Osteocyte (in vitro differentiated cells): ENCODE data around the gene MYBPC1. TPM values are rescaled to one million over a fixed set of nuclear protein-coding genes. Genes with fewer than 3 reads are reported as not detected.

ENCODE experiments used
- DNase-seq: peaks from one replicate; pipeline ENCODE4 v3.0.0; 2021; ENCODE audit warnings: mixed read lengths; ENCODE audit not compliant: unreplicated experiment; ENCODE audit errors: extremely low spot score
- H3K27ac Mint-ChIP-seq: one replicate; pipeline ENCODE4 v1.8.0; 2021; ENCODE audit warnings: mild to moderate bottlenecking, mixed read lengths; ENCODE audit not compliant: unreplicated experiment
- H3K27me3 Mint-ChIP-seq: one replicate; pipeline ENCODE4 v1.8.0; 2021; ENCODE audit warnings: mixed read lengths; ENCODE audit not compliant: unreplicated experiment
- H3K36me3 Mint-ChIP-seq: one replicate; pipeline ENCODE4 v1.8.0; 2021; ENCODE audit warnings: mixed read lengths; ENCODE audit not compliant: unreplicated experiment
- H3K4me1 Mint-ChIP-seq: one replicate; pipeline ENCODE4 v1.8.0; 2021; ENCODE audit warnings: mixed read lengths; ENCODE audit not compliant: unreplicated experiment
- H3K4me3 Mint-ChIP-seq: one replicate; pipeline ENCODE4 v1.8.0; 2021; ENCODE audit warnings: mild to moderate bottlenecking, moderate library complexity, mixed read lengths; ENCODE audit not compliant: unreplicated experiment
- H3K9me3 Mint-ChIP-seq: one replicate; pipeline ENCODE4 v1.8.0; 2021; ENCODE audit warnings: mixed read lengths; ENCODE audit not compliant: unreplicated experiment
- total RNA-seq: library from RNA; stranded (reverse); gene quantifications from 2 replicates; pipeline ENCODE4 v1.2.1, GENCODE V29; 2021
- TF ChIP-seq, protein P1 (sequence below): fragments of 200-600 bp; sonication (generic); IDR thresholded peaks from 2 replicates; pipeline ENCODE4 v1.5.0; 2021; ENCODE audit warnings: antibody characterized with exemption, mild to moderate bottlenecking, moderate library complexity

Gene MYBPC1
- total RNA-seq, 1 donor from 2014 or later = not detected

DNA sequence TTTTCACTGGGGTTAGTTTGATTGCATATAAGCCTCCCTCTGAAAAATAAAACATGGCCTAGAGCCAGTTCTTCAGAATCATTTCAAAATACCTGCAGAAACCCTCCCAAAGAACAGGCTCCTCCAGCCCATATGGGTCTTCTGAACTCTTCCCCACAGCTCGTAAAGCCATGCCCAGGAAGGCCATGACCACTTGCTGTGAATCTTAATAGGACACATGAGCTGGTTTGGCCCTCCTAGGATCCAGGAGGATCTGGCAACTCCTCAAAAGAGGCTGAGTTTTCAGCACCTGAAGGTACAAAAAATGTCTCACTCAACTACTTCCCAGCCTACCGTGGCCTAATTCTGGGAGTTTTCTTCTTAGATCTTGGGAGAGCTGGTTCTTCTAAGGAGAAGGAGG is 2.4 kb downstream of the MYBPC1 start:
- H3K4me1 Mint-ChIP-seq = no peaks in the 10 kb centered on the region
- H3K9me3 Mint-ChIP-seq = no peaks in the 10 kb centered on the region
- H3K36me3 Mint-ChIP-seq = no peaks in the 10 kb centered on the region
- TF ChIP-seq, protein P1, sequence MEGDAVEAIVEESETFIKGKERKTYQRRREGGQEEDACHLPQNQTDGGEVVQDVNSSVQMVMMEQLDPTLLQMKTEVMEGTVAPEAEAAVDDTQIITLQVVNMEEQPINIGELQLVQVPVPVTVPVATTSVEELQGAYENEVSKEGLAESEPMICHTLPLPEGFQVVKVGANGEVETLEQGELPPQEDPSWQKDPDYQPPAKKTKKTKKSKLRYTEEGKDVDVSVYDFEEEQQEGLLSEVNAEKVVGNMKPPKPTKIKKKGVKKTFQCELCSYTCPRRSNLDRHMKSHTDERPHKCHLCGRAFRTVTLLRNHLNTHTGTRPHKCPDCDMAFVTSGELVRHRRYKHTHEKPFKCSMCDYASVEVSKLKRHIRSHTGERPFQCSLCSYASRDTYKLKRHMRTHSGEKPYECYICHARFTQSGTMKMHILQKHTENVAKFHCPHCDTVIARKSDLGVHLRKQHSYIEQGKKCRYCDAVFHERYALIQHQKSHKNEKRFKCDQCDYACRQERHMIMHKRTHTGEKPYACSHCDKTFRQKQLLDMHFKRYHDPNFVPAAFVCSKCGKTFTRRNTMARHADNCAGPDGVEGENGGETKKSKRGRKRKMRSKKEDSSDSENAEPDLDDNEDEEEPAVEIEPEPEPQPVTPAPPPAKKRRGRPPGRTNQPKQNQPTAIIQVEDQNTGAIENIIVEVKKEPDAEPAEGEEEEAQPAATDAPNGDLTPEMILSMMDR = no peak
- peaks cover 5% of the 10 kb centered on the region for H3K27me3 Mint-ChIP-seq
- no peak overlapping the region for H3K4me3 Mint-ChIP-seq
- DNase-seq = no peak
- no peak overlapping the region for H3K27ac Mint-ChIP-seq

GRCh38 chr12:101598483-101598882 is 3.7 kb downstream of the MYBPC1 start:
- Mint-ChIP-seq H3K9me3 (no peaks in the 10 kb centered on the region), H3K36me3 (no peaks in the 10 kb centered on the region), H3K27me3 (peaks cover 5% of the 10 kb centered on the region), H3K4me3 (no peak overlapping the region), H3K27ac (no peak overlapping the region), H3K4me1 (no peaks in the 10 kb centered on the region)
- DNase-seq = no peak
- TF ChIP-seq, protein P1 = no peak

DNA sequence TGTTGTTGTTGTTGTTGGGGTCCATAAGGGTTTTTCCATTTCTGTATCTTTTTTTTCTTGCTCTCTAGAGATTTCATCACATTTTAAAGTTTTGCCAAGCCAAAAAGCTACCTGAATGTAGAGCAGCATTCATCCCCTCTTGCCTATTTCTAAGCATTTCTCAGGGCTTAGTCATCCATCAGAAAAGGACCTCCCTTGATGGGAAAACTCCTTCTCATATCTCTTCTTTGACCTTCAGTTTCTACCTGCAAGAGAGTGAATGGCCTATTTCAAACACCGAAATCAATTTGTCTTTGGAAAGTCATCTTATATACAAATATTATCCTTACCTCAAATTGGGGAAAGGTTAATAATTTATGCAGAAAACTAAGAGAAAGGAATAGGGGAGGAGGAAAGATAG is 4.5 kb downstream of the MYBPC1 start:
- TF ChIP-seq, protein P1 = no peak
- Mint-ChIP-seq H3K4me3 (no peak overlapping the region), H3K27me3 (peaks cover 5% of the 10 kb centered on the region), H3K27ac (no peak overlapping the region), H3K9me3 (no peaks in the 10 kb centered on the region), H3K4me1 (no peaks in the 10 kb centered on the region), H3K36me3 (no peaks in the 10 kb centered on the region)
- DNase-seq = no peak

DNA sequence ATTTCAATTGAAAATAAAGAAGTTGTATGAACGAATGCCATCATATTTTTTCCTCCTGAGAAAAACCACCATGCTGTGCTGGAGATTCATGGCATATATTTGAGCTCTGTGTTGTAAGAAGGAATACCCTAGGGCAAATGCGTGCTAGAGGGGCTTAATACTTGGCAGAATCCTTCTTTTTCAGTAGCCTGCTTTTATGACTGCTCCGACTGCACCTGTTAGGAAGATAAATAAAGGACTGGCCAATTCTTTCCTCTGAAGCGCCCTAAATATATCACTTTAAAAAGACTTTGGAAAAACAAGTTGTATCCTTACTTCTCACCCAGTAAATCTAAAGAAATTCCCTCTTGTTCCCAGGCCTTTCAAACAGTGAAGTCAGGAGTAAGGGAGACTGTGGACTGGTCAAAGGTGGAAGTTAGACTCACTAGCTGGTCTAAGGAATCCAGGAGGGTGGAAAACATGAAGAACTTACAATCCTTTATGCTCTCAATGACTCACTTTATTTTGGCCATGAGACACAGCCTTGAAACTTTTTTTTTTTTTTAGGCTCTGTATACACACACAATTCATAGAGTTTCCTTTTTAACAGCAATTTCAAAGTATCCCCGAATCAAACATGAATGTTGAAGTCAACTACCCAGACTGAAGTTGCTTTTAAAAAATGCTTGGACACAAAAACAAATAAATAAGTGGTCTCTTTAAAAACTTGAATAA is 5.2 kb downstream of the MYBPC1 start:
- no peak overlapping the region for H3K4me3 Mint-ChIP-seq
- H3K27ac Mint-ChIP-seq = no peak overlapping the region
- no peak for DNase-seq
- no peaks in the 10 kb centered on the region for H3K9me3 Mint-ChIP-seq
- TF ChIP-seq, protein P1 = no peak
- H3K4me1 Mint-ChIP-seq = no peaks in the 10 kb centered on the region
- H3K36me3 Mint-ChIP-seq = no peaks in the 10 kb centered on the region
- peaks cover 2% of the 10 kb centered on the region for H3K27me3 Mint-ChIP-seq

DNA sequence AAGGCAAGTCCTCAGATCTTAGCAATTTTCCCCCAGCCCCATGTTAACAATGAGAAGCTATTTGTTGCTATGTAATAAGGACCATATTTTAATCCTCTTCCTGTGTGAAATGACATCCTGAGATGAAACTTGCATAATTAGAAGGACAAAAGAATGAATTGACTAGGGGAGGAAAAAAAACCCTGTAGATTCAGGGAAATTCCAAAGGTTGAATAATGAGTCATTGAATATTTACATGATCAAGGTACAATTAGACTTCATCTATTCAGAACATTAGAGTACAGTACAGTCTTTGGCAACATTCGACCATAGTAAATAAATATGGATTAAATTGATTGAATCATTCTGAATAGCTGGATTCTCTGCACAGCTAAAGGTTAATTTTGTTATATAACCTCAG is 9.4 kb downstream of the MYBPC1 start:
- H3K27me3 Mint-ChIP-seq = peaks cover 2% of the 10 kb centered on the region
- H3K9me3 Mint-ChIP-seq = no peaks in the 10 kb centered on the region
- no peak overlapping the region for H3K27ac Mint-ChIP-seq
- no peak for DNase-seq
- TF ChIP-seq, protein P1 = no peak
- H3K4me3 Mint-ChIP-seq = no peak overlapping the region
- H3K36me3 Mint-ChIP-seq = no peaks in the 10 kb centered on the region
- no peaks in the 10 kb centered on the region for H3K4me1 Mint-ChIP-seq
